SK-N-MC (cell line): Measurements from ENCODE around the gene THADA.

ENCODE experiments used
- DNase-seq: peaks from one replicate; pipeline ENCODE4 v3.0.0-alpha.2; 2011; ENCODE audit warnings: low read depth, low spot score
- H3K27ac ChIP-seq: fragments of 200-600 bp; sonication (generic); 2 replicates; pipeline ENCODE4 v1.5.1; 2016; ENCODE audit warnings: mixed run types
- H3K36me3 ChIP-seq: fragments of 200-600 bp; sonication (generic); 2 replicates; pipeline ENCODE4 v1.6.1; 2017; ENCODE audit warnings: antibody characterized with exemption, low read length, mixed read lengths; ENCODE audit not compliant: insufficient read depth
- H3K4me3 ChIP-seq: fragments of 200-600 bp; sonication (generic); 2 replicates; pipeline ENCODE4 v1.5.1; 2016
- H3K9ac ChIP-seq: fragments of 200-600 bp; sonication (generic); 2 replicates; pipeline ENCODE4 v1.8.0; 2017; ENCODE audit warnings: mixed run types, mixed read lengths; ENCODE audit not compliant: insufficient read length
- H3K9me3 ChIP-seq: fragments of 200-600 bp; sonication (generic); 2 replicates; pipeline ENCODE4 v1.6.1; 2017; ENCODE audit warnings: low read depth, mild to moderate bottlenecking, antibody characterized with exemption, low read length, moderate library complexity, mixed read lengths
- EZH2 ChIP-seq: fragments of 200-600 bp; sonication (generic); IDR thresholded peaks from one replicate; pipeline ENCODE4 v1.6.1; 2017; ENCODE audit warnings: antibody characterized with exemption
- FOXP2 ChIP-seq: optimal IDR thresholded peaks from 2 replicates; pipeline ENCODE3; 2011; ENCODE audit warnings: mild to moderate bottlenecking, moderate library complexity; ENCODE audit not compliant: insufficient read depth; ENCODE audit errors: extremely low read length, control extremely low read depth
- POLR2AphosphoS5 ChIP-seq: IDR thresholded peaks from 2 replicates; pipeline ENCODE4 v1.6.1; 2012; ENCODE audit warnings: mild to moderate bottlenecking, low read depth, low read length, borderline replicate concordance

The THADA gene

DNA sequence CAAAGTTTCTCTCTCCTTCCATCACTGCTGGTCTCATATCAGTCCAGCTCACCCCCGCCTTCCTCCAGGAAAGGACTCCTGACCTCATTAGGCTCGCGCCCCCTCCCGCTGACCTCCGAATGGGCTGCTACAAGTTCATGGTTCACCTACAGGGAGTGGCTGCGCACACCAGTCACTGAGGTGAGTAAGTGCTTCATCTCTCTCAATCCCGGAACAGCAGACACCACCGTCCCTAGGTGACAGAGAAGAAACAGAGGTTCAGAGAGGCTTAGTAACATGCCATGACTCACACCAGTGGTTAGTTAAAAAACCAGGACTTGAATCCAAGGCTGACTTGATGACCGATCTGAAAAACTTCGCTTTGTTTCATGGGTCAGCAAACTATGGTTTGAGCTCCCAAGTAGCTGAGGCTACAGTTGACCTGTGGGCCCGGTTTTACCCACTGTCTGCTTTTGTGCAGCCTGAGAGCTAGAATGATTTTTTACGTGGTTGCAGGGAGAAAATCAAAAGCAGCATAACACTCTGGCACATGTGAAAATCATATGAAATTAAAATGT is 411.4 kb downstream of the THADA start:
- Histone ChIP-seq H3K27ac (no peak overlapping the region), H3K9ac (no peak overlapping the region), H3K36me3 (no peaks in the 10 kb centered on the region), H3K4me3 (no peak overlapping the region), H3K9me3 (no peaks in the 10 kb centered on the region)
- no peak for DNase-seq
- no peak for TF ChIP-seq FOXP2
- TF ChIP-seq POLR2AphosphoS5: no peak
- no peak for TF ChIP-seq EZH2

DNA sequence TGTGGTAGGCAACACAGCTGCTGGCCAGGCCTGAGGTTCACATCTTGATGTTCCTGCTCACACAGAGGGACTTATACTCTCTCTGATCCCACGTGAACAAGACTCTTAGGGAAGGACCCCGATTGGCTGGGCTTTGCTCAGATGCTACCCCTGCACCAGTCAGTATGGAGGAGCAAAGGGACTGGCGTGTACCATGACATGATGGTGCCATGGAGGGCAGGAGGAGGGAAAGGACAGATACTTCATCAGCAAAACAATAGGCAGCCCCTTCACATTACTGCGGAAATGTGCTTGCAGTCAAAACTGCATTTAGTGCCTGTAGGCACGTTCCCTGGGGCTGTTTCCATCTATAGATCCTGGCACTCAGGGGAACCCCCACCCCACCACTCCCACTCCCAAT is 412.1 kb downstream of the THADA start:
- Histone ChIP-seq H3K4me3 (no peak overlapping the region), H3K36me3 (no peaks in the 10 kb centered on the region), H3K9me3 (no peaks in the 10 kb centered on the region), H3K27ac (no peak overlapping the region), H3K9ac (no peak overlapping the region)
- no peak for DNase-seq
- TF ChIP-seq EZH2 (no peak), POLR2AphosphoS5 (no peak), FOXP2 (no peak)

DNA sequence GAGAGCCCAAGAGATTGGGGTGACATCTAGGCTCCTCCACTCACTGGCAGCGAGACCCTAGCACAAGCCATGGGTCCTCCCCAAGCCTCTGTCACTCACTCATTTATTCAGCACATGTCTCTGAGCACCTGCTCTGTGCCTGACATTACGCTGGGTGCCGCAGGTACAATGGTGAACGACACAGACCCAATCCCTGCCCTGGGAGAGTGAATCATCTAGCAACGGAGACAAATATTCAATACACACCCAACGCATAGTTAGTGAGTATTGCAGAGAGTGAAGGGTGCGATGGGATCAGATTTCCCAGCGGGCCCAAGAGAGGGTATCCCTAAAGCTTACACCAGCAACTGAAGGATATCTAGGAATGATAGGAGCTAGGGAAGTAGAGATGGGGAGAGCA is 414.9 kb downstream of the THADA start:
- H3K9me3 ChIP-seq: no peaks in the 10 kb centered on the region
- no peak overlapping the region for H3K27ac ChIP-seq

More for the DNA sequence above, 414.9 kb downstream of the THADA start:
- TF ChIP-seq EZH2: no peak
- no peak for TF ChIP-seq FOXP2
- TF ChIP-seq POLR2AphosphoS5: no peak
- DNase-seq: no peak
- Histone ChIP-seq H3K36me3 (no peaks in the 10 kb centered on the region), H3K4me3 (no peak overlapping the region), H3K9ac (no peak overlapping the region)
